ENCODE measurements around the gene SDHB. TPM values are rescaled to one million over a fixed set of nuclear protein-coding genes. Genes with fewer than 3 reads are reported as not detected.

Gene SDHB
- total RNA-seq, 1 donor from 2014 or later, result 61.2 TPM

DNA sequence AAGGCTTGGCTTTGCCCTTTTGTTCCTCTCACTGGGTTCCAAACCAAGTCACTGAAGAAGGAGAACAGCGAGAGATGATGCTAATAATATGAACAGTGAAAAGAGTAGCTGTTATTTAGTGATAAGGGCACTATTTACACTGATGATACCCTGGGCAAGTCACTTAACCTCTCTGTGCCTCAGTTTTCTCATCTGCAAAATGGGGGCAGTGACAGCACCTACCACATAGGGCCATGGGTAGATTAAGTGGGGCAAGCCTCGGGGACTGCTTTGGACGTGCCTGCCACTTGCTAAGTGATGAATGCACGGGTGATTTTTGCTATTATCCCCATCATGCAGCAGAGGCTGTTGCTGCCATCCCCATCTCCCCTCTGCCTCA is 51.3 kb downstream of the SDHB start:
- H3K27me3 ChIP-seq, result no peaks in the 10 kb centered on the region
- no peaks in the 10 kb centered on the region for H3K9me3 ChIP-seq (ENCODE audit: low read depth)
- H3K9ac ChIP-seq, result no peak overlapping the region
- no peaks in the 10 kb centered on the region for H3K79me2 ChIP-seq (ENCODE audit: low read depth)
- TF ChIP-seq CTCF (IDR thresholded peaks at IDR 0.05) (no peak), EZH2phosphoT487 (IDR thresholded peaks at IDR 0.05) (no peak)
- H3K36me3 ChIP-seq, result no peaks in the 10 kb centered on the region
- H2AFZ ChIP-seq (replicated peaks), result no peak overlapping the region
- H3K4me3 Mint-ChIP-seq, result no peak overlapping the region
- H3K27ac ChIP-seq, result no peak overlapping the region
- H3K9me3 Mint-ChIP-seq, result no peaks in the 10 kb centered on the region
- no peak for DNase-seq (ENCODE audit: low spot score)
- H3K4me1 ChIP-seq, result no peaks in the 10 kb centered on the region
- H3K27ac Mint-ChIP-seq, result no peak overlapping the region
- peaks cover 4% of the 10 kb centered on the region for H3K27me3 Mint-ChIP-seq (ENCODE audit: insufficient read depth, low read depth)
- no peaks in the 10 kb centered on the region for H3K36me3 Mint-ChIP-seq
- H4K20me1 ChIP-seq (ENCODE audit: low read depth), result peaks cover 3% of the 10 kb centered on the region
- no peak overlapping the region for H3K4me3 ChIP-seq
- no peaks in the 10 kb centered on the region for H3F3A ChIP-seq (ENCODE audit: low read depth)
- H3K4me1 Mint-ChIP-seq, result no peaks in the 10 kb centered on the region
- no peak overlapping the region for H3K4me2 ChIP-seq

GRCh38 chr1:17001760-17002523 is 51.9 kb downstream of the SDHB start:
- Mint-ChIP-seq H3K36me3 (no peaks in the 10 kb centered on the region), H3K4me3 (no peak overlapping the region), H3K27me3 (ENCODE audit: insufficient read depth, low read depth) (peaks cover 4% of the 10 kb centered on the region), H3K27ac (no peak overlapping the region), H3K4me1 (no peaks in the 10 kb centered on the region), H3K9me3 (no peaks in the 10 kb centered on the region)
- H3K4me1 ChIP-seq, result no peaks in the 10 kb centered on the region
- H3K9ac ChIP-seq, result no peak overlapping the region
- H3K79me2 ChIP-seq (ENCODE audit: low read depth), result no peaks in the 10 kb centered on the region
- no peak for DNase-seq (ENCODE audit: low spot score)
- H2AFZ ChIP-seq (replicated peaks), result no peak overlapping the region
- H3K36me3 ChIP-seq, result no peaks in the 10 kb centered on the region
- no peaks in the 10 kb centered on the region for H3F3A ChIP-seq (ENCODE audit: low read depth)
- no peaks in the 10 kb centered on the region for H3K9me3 ChIP-seq (ENCODE audit: low read depth)
- H3K4me3 ChIP-seq, result no peak overlapping the region
- no peak overlapping the region for H3K4me2 ChIP-seq
- no peak for TF ChIP-seq EZH2 (IDR thresholded peaks at IDR 0.05)
- no peak for TF ChIP-seq EZH2phosphoT487 (IDR thresholded peaks at IDR 0.05)
- TF ChIP-seq CTCF (IDR thresholded peaks at IDR 0.05), result no peak
- no peaks in the 10 kb centered on the region for H3K27me3 ChIP-seq
- H4K20me1 ChIP-seq (ENCODE audit: low read depth), result no peaks in the 10 kb centered on the region
- H3K27ac ChIP-seq, result no peak overlapping the region

DNA sequence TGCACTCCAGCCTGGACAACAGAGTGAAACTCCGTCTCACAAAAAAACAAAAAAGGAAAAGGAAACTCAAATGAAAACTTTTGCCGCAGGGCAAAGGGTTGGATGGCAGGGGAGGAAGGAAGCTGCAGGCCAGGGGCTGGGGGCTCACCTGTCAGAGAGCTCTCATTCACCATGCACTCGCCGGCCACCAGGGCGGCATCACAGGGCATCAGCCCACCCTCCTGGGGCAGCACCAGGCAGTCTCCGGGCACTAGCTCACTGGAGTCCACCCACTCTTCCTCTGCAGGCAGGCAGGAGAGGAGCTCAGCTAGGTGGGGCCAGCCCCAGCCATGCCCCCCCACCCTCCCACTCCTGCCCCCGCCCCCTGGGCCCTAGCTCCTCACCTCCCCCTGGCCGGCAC is 54.0 kb downstream of the SDHB start:
- peaks cover 2% of the 10 kb centered on the region for H3K27me3 Mint-ChIP-seq (ENCODE audit: insufficient read depth, low read depth)
- H3K27ac Mint-ChIP-seq, result no peak overlapping the region
- H3K4me3 Mint-ChIP-seq, result no peak overlapping the region
- Histone ChIP-seq H3K4me3 (no peak overlapping the region), H4K20me1 (ENCODE audit: low read depth) (no peaks in the 10 kb centered on the region), H3F3A (ENCODE audit: low read depth) (no peaks in the 10 kb centered on the region), H3K4me1 (no peaks in the 10 kb centered on the region), H2AFZ (replicated peaks) (no peak overlapping the region), H3K27me3 (no peaks in the 10 kb centered on the region), H3K27ac (no peak overlapping the region), H3K36me3 (no peaks in the 10 kb centered on the region), H3K9ac (no peak overlapping the region), H3K9me3 (ENCODE audit: low read depth) (no peaks in the 10 kb centered on the region), H3K4me2 (no peak overlapping the region), H3K79me2 (ENCODE audit: low read depth) (no peaks in the 10 kb centered on the region)
- no peak for TF ChIP-seq CTCF (IDR thresholded peaks at IDR 0.05)
- no peak for TF ChIP-seq EZH2phosphoT487 (IDR thresholded peaks at IDR 0.05)
- peaks cover 3% of the 10 kb centered on the region for H3K36me3 Mint-ChIP-seq
- H3K4me1 Mint-ChIP-seq, result no peaks in the 10 kb centered on the region
- no peaks in the 10 kb centered on the region for H3K9me3 Mint-ChIP-seq
- no peak for DNase-seq (ENCODE audit: low spot score)
